PC-3 (cell line): ENCODE results near the gene EXOSC6. TPM values are rescaled to one million over a fixed set of nuclear protein-coding genes. Genes with fewer than 3 reads are reported as not detected.
"Not testable (repeated sequence)": the region's sequence is repeated elsewhere in the genome, so short reads cannot be mapped to it uniquely, and the experiment has no call there.

Experiments
- ATAC-seq: fragments of 200-7000 bp; cut with Tn5 transposase; 2 replicates; pipeline ENCODE4 v1.9.1; 2020; ENCODE audit warnings: mild to moderate bottlenecking, moderate library complexity
- BruUV-seq: library from RNA; stranded (reverse); fragments of 400-500 nt; replicated peaks from 2 replicates; lab custom pipeline; 2021; lab: Mats Ljungman, UMichigan
- CTCF ChIA-PET: fragments of 300-600 bp; sonication (Branson Sonifier 250); formaldehyde crosslinking; loops from one replicate; lab custom pipeline; 2022; ENCODE audit warnings: antibody characterized with exemption; lab: Charles Lee
- POLR2A ChIA-PET: fragments of 300-600 bp; sonication (Branson Sonifier 250); formaldehyde crosslinking; loops from one replicate; lab custom pipeline; 2022; ENCODE audit warnings: antibody characterized with exemption; ENCODE audit not compliant: unreplicated experiment; lab: Charles Lee
- DNase-seq: peaks from one replicate; pipeline ENCODE4 v3.0.0-alpha.2; 2015
- H2AFZ ChIP-seq: fragments of 300-600 bp; sonication (generic); 2 replicates; pipeline ENCODE4 v1.6.0; 2016; ENCODE audit warnings: antibody characterized with exemption, low read length
- H3F3A ChIP-seq: fragments of 300-600 bp; sonication (generic); one replicate; pipeline ENCODE4 v1.6.0; 2017; ENCODE audit warnings: antibody characterized with exemption, low read length, control low read depth, mild to moderate bottlenecking; ENCODE audit not compliant: unreplicated experiment
- H3K27ac ChIP-seq: fragments of 300-600 bp; sonication (generic); 2 replicates; pipeline ENCODE4 v1.5.1; 2016; ENCODE audit warnings: mild to moderate bottlenecking, low read length
- H3K27me3 ChIP-seq: fragments of 300-600 bp; sonication (generic); 2 replicates; pipeline ENCODE4 v1.6.1; 2016; ENCODE audit warnings: low read length, mixed read lengths
- H3K36me3 ChIP-seq: fragments of 300-600 bp; sonication (generic); 2 replicates; pipeline ENCODE4 v1.6.1; 2016; ENCODE audit warnings: low read depth, mixed run types, low read length, mixed read lengths
- H3K4me1 ChIP-seq: fragments of 300-600 bp; sonication (generic); 2 replicates; pipeline ENCODE4 v1.5.1; 2016; ENCODE audit warnings: low read length; ENCODE audit not compliant: insufficient read depth
- H3K4me2 ChIP-seq: fragments of 300-600 bp; sonication (generic); 2 replicates; pipeline ENCODE4 v1.6.0; 2016; ENCODE audit warnings: low read length
- H3K4me3 ChIP-seq: fragments of 300-600 bp; sonication (generic); 2 replicates; pipeline ENCODE4 v1.5.1; 2016; ENCODE audit warnings: mild to moderate bottlenecking, low read length, mixed read lengths
- H3K79me2 ChIP-seq: fragments of 300-600 bp; sonication (generic); 2 replicates; pipeline ENCODE4 v1.6.1; 2017; ENCODE audit warnings: low read length, mixed read lengths
- H3K9ac ChIP-seq: fragments of 300-600 bp; sonication (generic); 2 replicates; pipeline ENCODE4 v1.6.0; 2016; ENCODE audit warnings: mild to moderate bottlenecking, low read length
- H3K9me2 ChIP-seq: fragments of 300-600 bp; sonication (generic); replicated peaks from 2 replicates; pipeline ENCODE4 v1.6.1; 2016; ENCODE audit warnings: mixed run types, low read length, mixed read lengths
- H3K9me3 ChIP-seq: fragments of 300-600 bp; sonication (generic); 2 replicates; pipeline ENCODE4 v1.6.1; 2016; ENCODE audit warnings: low read length, mixed read lengths
- H4K20me1 ChIP-seq: fragments of 300-600 bp; sonication (generic); 2 replicates; pipeline ENCODE4 v1.6.1; 2016; ENCODE audit warnings: low read length, mixed read lengths
- EZH2 ChIP-seq: fragments of 300-600 bp; sonication (generic); IDR thresholded peaks from one replicate; pipeline ENCODE4 v1.6.1; 2017; ENCODE audit warnings: antibody characterized with exemption, mild to moderate bottlenecking, low read length; ENCODE audit not compliant: unreplicated experiment
- EZH2phosphoT487 ChIP-seq: fragments of 300-600 bp; sonication (generic); IDR thresholded peaks from 2 replicates; pipeline ENCODE4 v1.6.1; 2018; ENCODE audit warnings: mild to moderate bottlenecking, antibody characterized with exemption, low read length, borderline replicate concordance
- intact Hi-C: fragments of 100-400 bp; cut with micrococcal nuclease; formaldehyde crosslinking; loops from 2 replicates; pipeline ENCODE4 v1.9.0; 2023
- total RNA-seq: library from RNA; depleted of rRNA; stranded (reverse); fragments of >200 nt; gene quantifications from 2 replicates; pipeline ENCODE4 v1.2.3, GENCODE V29; 2014
- TF ChIP-seq, protein P1 (sequence below): fragments of 300-600 bp; sonication (generic); conservative IDR thresholded peaks from 2 replicates; pipeline ENCODE4 v1.5.1; 2017; ENCODE audit warnings: antibody characterized with exemption, low read depth, mild to moderate bottlenecking, low read length

Gene EXOSC6
- total RNA-seq, 1 experiment from 2014 or later: 21.4 TPM

DNA sequence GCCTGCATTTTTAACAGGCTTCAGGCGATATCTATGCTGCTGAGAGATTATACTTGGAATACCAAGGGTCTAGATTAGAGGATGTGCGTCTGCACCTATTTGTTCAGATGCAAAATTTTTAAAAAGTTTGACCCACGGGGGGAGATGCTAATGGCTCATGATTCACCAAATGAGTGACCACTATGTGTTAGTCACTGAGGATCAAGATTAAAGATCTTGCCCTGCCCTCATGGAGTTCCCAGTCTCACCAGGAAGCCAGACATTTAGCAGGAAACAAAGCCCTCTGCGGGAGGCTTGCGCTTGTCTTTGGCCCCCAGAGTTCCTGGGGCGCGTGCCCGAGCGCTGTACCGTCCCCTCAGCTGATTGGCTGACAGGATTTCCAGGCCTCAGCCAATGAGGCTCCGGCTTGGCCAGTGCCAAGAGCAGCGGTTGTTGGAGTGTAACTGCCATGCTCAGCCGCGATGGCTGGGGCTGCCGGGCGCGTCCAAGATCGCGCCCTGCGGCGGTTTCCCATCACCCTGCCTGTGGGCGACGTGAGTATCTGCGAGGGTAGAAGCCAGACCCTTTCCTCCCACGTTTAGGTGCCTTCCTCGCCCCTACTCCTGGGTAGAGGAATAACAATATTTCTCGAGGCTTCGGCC, 42.8 kb upstream of the EXOSC6 start:
- TF ChIP-seq, protein P1, sequence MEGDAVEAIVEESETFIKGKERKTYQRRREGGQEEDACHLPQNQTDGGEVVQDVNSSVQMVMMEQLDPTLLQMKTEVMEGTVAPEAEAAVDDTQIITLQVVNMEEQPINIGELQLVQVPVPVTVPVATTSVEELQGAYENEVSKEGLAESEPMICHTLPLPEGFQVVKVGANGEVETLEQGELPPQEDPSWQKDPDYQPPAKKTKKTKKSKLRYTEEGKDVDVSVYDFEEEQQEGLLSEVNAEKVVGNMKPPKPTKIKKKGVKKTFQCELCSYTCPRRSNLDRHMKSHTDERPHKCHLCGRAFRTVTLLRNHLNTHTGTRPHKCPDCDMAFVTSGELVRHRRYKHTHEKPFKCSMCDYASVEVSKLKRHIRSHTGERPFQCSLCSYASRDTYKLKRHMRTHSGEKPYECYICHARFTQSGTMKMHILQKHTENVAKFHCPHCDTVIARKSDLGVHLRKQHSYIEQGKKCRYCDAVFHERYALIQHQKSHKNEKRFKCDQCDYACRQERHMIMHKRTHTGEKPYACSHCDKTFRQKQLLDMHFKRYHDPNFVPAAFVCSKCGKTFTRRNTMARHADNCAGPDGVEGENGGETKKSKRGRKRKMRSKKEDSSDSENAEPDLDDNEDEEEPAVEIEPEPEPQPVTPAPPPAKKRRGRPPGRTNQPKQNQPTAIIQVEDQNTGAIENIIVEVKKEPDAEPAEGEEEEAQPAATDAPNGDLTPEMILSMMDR: no peak
- TF ChIP-seq EZH2phosphoT487 (no peak), EZH2 (no peak)
- peaks cover 8% of the 10 kb centered on the region for H3K79me2 ChIP-seq
- no peak overlapping the region for H3K9ac ChIP-seq
- no peak overlapping the region for H2AFZ ChIP-seq
- intact Hi-C loops: no loop called here
- no peak overlapping the region for H3K4me2 ChIP-seq
- H3K4me3 ChIP-seq: no peak overlapping the region
- DNase-seq (no peak), ATAC-seq (no peak)
- BruUV-seq: no TSS peak
- no peaks in the 10 kb centered on the region for H3F3A ChIP-seq
- no peaks in the 10 kb centered on the region for H4K20me1 ChIP-seq
- no peaks in the 10 kb centered on the region for H3K27me3 ChIP-seq
- no peaks in the 10 kb centered on the region for H3K9me2 ChIP-seq
- H3K27ac ChIP-seq: no peak overlapping the region
- H3K9me3 ChIP-seq: no peaks in the 10 kb centered on the region
- CTCF ChIA-PET: no interaction called here
- H3K36me3 ChIP-seq: no peaks in the 10 kb centered on the region
- peaks cover 5% of the 10 kb centered on the region for H3K4me1 ChIP-seq
- POLR2A ChIA-PET: no interaction called here

DNA sequence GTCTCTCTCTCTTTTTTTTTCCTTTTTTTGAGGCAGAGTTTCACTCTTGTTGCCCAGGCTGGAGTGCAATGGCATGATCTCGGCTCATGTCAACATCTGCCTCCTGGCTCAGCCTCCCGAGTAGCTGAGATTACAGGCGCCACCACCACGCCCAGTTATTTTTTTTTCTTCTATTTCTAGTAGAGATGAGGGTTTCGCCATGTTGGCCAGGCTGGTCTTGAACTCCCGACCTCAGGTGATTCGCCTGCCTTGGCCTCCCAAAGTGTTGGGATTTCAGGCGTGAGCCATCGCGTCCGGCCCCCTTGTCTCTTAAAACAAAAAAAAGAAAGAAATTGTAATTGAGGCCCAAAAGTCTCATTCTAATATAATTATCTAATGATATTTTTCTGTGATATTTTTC, 40.4 kb upstream of the EXOSC6 start:
- H3F3A ChIP-seq, H3K4me2 ChIP-seq, H3K9ac ChIP-seq, DNase-seq, H3K4me3 ChIP-seq, H3K27ac ChIP-seq, H3K4me1 ChIP-seq, CTCF ChIA-PET, POLR2A ChIA-PET, H4K20me1 ChIP-seq, H3K9me2 ChIP-seq, H2AFZ ChIP-seq, H3K27me3 ChIP-seq, ATAC-seq, BruUV-seq, intact Hi-C loops, H3K9me3 ChIP-seq, H3K36me3 ChIP-seq: not testable (repeated sequence)
- H3K79me2 ChIP-seq: peaks cover 22% of the 10 kb centered on the region

DNA sequence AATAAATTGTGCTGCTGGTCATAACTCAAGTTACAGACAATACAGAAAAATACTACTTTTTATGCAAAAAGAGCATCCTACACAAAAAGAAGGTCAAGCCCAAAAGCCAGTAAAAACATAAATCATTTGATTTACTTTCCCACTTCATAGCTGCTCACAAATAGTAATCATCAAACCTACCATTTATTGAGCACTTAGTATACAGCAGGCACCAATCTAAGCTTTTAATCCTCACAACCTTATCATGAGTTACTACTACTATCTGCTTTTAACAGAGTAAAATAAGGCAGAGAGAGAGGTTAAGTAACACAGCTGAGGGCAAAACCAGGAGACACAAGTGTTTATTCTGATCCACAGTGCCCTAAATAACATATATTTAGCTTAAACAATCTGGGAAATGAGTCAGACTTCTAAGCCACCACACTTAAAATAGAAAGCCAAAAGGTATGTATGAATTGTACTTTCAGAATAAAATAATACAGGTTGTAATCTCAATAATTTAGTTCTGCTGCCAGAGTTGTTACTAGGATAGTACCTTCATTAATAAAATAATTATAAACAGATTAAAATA, 39.3 kb upstream of the EXOSC6 start:
- H3K36me3 ChIP-seq: no peaks in the 10 kb centered on the region
- H3K9me3 ChIP-seq: no peaks in the 10 kb centered on the region
- no peak overlapping the region for H3K9ac ChIP-seq
- intact Hi-C loops: no loop called here
- no peak overlapping the region for H2AFZ ChIP-seq
- TF ChIP-seq EZH2phosphoT487: no peak
- TF ChIP-seq EZH2: no peak
- TF ChIP-seq, protein P1: no peak
- H3F3A ChIP-seq: no peaks in the 10 kb centered on the region
- H3K4me2 ChIP-seq: no peak overlapping the region
- H3K4me3 ChIP-seq: no peak overlapping the region
- no peaks in the 10 kb centered on the region for H3K9me2 ChIP-seq
- no peak overlapping the region for H3K27ac ChIP-seq
- H3K4me1 ChIP-seq: peaks cover 4% of the 10 kb centered on the region; the same call in 1 of the 2 replicates
- peaks cover 29% of the 10 kb centered on the region for H3K79me2 ChIP-seq
- ATAC-seq (no peak), DNase-seq (no peak)
- ChIA-PET CTCF (no interaction called here), POLR2A (no interaction called here)
- H4K20me1 ChIP-seq: no peaks in the 10 kb centered on the region
- BruUV-seq: no TSS peak
- H3K27me3 ChIP-seq: no peaks in the 10 kb centered on the region
